SJCRH30 (cell line): ENCODE data around the gene GOLGA8O. TPM values are rescaled to one million over a fixed set of nuclear protein-coding genes. Genes with fewer than 3 reads are reported as not detected.
"Not testable (repeated sequence)": the region's sequence is repeated elsewhere in the genome, so short reads cannot be mapped to it uniquely, and the experiment has no call there.

Experiments
- DNase-seq, 2 experiments: peaks; one replicate each; pipeline ENCODE4 v3.0.0-alpha.2; 2015 to 2020
- H3K27ac ChIP-seq: fragments of 250-450 bp; sonication (Bioruptor Pico); 2 replicates; pipeline ENCODE4 v1.5.1; 2020; ENCODE audit warnings: mild to moderate bottlenecking, moderate library complexity
- H3K27me3 ChIP-seq: fragments of 250-450 bp; sonication (Bioruptor Pico); 2 replicates; pipeline ENCODE4 v1.5.1; 2020; ENCODE audit warnings: mild to moderate bottlenecking, moderate library complexity
- H3K36me3 ChIP-seq: fragments of 250-450 bp; sonication (Bioruptor Pico); 2 replicates; pipeline ENCODE4 v1.5.1; 2020; ENCODE audit warnings: mild to moderate bottlenecking, moderate library complexity
- H3K4me1 ChIP-seq: fragments of 250-450 bp; sonication (Bioruptor Pico); 2 replicates; pipeline ENCODE4 v1.5.1; 2020; ENCODE audit warnings: mild to moderate bottlenecking, moderate library complexity
- H3K4me3 ChIP-seq: fragments of 250-450 bp; sonication (Bioruptor Pico); 2 replicates; pipeline ENCODE4 v1.5.1; 2020; ENCODE audit warnings: mild to moderate bottlenecking, moderate library complexity
- H3K9me3 ChIP-seq: fragments of 250-450 bp; sonication (Bioruptor Pico); replicated peaks from 2 replicates; pipeline ENCODE4 v1.5.1; 2020; ENCODE audit warnings: mild to moderate bottlenecking, moderate library complexity
- total RNA-seq: library from RNA; depleted of rRNA; stranded (reverse); fragments of >200 nt; shearing (Covaris generic); gene quantifications from 2 replicates; pipeline ENCODE4 v1.2.3, GENCODE V29; 2014; rRNA removed

Gene GOLGA8O
- total RNA-seq, 1 experiment from 2014 or later = not detected

- H3K4me3 ChIP-seq, H3K4me1 ChIP-seq, H3K27ac ChIP-seq, H3K9me3 ChIP-seq, H3K36me3 ChIP-seq, H3K27me3 ChIP-seq, DNase-seq: not testable (repeated sequence)
These were observed 58.9 kb downstream of the GOLGA8O start for GRCh38 chr15:32396522-32396921.

Other genes with a start within 250 kb of the GOLGA8O start
- gene GOLGA8K, start 52.3 kb downstream of the GOLGA8O start, total RNA-seq = 0.18 and 0.26 TPM in 2 replicates
- 1.4 and 1.9 TPM in 2 replicates for gene GOLGA8N, start 137.8 kb upstream of the GOLGA8O start, total RNA-seq
- gene ARHGAP11A, start 159.9 kb upstream of the GOLGA8O start, total RNA-seq = 75.8 and 86.1 TPM in 2 replicates
- 0.36 and 0.41 TPM in 2 replicates for gene SCG5, start 186.1 kb upstream of the GOLGA8O start, total RNA-seq